Astrocyte of the spinal cord (primary cell): ENCODE measurements around the gene B9D2.
"Not testable (repeated sequence)": the region's sequence is repeated elsewhere in the genome, so short reads cannot be mapped to it uniquely, and the experiment has no call there.

Experiments
- DNase-seq: peaks from one replicate; pipeline ENCODE4 v3.0.0; 2011; ENCODE audit warnings: low read depth, low spot score
- H3K4me3 ChIP-seq: 2 replicates; pipeline ENCODE4 v1.5.1; 2011; ENCODE audit warnings: low read depth, mild to moderate bottlenecking, low read length, moderate library complexity
- in situ Hi-C: cut with HindIII; loops from 2 replicates; pipeline ENCODE4 v1.10.0; 2017; ENCODE audit warnings: low sequenced_read_pairs
- TF ChIP-seq, protein P1 (sequence below): IDR thresholded peaks from 2 replicates; pipeline ENCODE4 v1.5.1; 2012; ENCODE audit warnings: low read depth, mild to moderate bottlenecking, low read length, inconsistent platforms

The B9D2 gene

DNA sequence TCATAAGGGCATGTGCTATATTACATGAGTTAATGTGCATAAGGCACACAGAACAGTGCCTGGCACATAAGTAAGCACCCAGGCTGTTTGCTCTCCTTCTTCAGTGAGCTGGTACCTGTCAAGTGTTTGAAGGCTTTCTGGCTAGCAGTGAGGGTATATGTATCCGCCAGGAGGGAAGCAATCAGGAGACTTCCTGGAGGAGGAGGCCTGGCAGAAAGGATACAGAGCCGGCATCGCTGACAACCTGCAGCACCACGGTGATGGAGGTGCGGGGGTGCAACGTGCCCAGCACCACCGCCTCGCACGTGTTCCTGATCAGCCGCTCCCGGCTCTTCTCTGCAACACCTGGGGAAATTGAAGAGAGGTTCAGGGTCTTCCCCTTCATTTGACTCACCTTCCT lies 27.7 kb upstream of the B9D2 start:
- in situ Hi-C loops: no loop called here
- H3K4me3 ChIP-seq: no peak overlapping the region
- no peak for DNase-seq
- TF ChIP-seq, protein P1, sequence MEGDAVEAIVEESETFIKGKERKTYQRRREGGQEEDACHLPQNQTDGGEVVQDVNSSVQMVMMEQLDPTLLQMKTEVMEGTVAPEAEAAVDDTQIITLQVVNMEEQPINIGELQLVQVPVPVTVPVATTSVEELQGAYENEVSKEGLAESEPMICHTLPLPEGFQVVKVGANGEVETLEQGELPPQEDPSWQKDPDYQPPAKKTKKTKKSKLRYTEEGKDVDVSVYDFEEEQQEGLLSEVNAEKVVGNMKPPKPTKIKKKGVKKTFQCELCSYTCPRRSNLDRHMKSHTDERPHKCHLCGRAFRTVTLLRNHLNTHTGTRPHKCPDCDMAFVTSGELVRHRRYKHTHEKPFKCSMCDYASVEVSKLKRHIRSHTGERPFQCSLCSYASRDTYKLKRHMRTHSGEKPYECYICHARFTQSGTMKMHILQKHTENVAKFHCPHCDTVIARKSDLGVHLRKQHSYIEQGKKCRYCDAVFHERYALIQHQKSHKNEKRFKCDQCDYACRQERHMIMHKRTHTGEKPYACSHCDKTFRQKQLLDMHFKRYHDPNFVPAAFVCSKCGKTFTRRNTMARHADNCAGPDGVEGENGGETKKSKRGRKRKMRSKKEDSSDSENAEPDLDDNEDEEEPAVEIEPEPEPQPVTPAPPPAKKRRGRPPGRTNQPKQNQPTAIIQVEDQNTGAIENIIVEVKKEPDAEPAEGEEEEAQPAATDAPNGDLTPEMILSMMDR: no peak

DNA sequence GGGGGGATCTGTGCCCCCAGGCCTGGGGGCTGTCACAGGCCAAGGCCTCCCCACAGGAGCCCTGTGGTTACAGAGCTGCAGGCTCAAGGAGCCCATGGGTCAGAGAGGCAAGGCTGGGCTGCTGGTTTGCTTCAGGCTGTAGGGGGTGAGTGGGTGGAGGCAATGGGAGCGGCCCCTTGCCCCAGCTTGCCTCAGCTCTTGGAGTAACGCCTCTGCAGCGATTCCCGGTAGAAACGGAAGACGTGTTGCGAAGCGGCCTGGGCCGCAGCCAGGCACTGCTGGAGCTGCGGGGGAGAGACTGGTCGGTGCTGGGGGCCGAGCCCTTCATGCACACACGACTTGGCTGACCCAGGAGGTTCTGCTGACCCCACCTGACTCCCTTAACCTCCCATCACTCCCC lies 22.5 kb upstream of the B9D2 start:
- in situ Hi-C loops: no loop called here
- TF ChIP-seq, protein P1: no peak
- no peak overlapping the region for H3K4me3 ChIP-seq
- DNase-seq: no peak

DNA sequence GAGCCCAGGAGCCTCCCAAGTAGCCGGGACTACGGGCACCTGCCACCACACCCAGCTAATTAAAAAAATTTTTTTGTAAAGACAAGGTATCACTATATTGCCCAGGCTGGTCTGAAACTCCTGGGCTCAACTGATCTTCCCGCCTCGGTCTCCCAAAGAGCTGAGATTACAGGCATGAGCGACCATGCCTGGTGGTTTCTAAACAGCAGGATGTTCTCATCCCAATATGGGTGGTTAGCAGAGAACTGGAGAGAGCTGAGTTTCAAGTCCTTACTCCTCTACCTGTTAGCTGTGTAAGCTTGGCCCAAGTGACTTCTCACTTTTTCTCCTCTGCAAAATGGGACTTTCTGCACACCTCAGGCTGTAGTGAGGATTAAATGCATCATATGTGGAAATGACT lies 20.4 kb upstream of the B9D2 start:
- in situ Hi-C loops: no loop called here
- no peak for DNase-seq
- no peak overlapping the region for H3K4me3 ChIP-seq
- TF ChIP-seq, protein P1: no peak

DNA sequence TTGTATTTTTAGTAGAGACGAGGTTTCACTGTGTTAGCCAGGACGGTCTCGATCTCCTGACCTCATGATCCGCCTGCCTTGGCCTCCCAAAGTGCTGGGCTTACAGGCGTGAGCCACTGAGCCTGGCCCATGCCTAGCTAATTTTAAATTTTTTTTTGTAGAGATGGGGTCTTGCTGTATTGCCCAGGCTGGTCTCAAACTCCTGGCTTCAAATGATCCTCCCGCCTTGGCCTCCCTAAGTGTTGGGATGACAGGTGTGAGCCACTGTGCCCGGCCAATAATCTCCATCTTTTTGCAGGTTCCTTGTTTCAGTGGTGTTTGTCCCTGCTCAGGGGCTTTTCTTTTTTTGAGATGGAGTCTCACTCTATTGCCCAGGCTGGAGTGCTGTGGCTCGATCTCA lies 17.6 kb upstream of the B9D2 start:
- DNase-seq, in situ Hi-C loops, H3K4me3 ChIP-seq: not testable (repeated sequence)

DNA sequence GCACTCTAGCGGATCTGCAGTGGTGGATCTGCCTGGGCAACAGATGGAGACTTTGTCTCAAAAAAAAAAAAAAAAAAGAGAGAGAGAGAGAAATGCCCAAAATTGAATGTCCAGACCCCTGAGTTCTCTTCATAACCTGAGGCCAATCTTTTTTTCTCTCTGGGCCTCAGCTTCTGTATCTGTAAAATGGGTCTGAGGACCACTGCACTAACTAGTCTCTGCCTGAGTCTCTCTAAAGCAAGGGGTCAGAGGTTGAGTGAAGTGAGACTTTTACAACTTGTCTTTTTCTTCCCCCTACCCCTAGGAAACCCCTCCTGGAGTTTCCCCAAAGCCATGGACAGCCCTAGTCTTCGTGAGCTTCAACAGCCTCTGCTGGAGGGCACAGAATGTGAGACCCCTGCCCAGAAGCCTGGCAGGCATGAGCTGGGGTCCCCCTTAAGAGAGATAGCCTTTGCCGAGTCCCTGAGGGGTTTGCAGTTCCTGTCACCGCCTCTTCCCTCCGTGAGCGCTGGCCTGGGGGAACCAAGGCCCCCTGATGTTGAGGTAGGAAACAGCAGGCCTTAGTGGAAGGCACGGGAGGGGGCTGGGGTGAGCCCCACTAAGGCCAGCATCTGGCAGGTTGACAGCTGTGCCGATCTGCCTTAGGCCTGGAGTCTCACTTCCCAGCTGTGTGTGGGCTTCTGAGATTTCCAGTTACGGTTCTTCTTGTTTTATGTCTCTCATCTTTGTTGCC lies 14.2 kb upstream of the B9D2 start:
- TF ChIP-seq, protein P1: peak; percentile 12
- no peak overlapping the region for H3K4me3 ChIP-seq
- in situ Hi-C loops: no loop called here
- no peak for DNase-seq

DNA sequence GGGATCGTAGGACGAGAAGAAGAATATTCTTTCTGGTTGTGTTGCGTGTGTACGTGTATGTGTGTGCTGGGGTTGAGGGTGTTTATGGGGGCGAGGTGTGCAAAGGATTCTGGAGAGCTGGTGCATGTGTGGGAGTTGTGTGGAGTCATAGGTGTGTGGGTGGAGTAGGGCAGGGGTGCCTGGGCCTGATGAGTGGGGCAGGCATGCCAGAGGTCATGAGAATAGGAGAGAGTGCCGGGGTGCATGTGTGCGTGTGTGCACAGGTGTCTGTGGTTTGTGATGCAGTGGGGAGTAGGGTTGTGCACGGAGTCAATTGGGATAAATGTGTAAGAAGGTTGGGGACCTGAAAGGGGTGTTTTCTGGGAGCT lies 13.0 kb upstream of the B9D2 start:
- no peak for DNase-seq
- in situ Hi-C loops: no loop called here
- peak overlapping the region; percentile 52 for H3K4me3 ChIP-seq
- TF ChIP-seq, protein P1: no peak

DNA sequence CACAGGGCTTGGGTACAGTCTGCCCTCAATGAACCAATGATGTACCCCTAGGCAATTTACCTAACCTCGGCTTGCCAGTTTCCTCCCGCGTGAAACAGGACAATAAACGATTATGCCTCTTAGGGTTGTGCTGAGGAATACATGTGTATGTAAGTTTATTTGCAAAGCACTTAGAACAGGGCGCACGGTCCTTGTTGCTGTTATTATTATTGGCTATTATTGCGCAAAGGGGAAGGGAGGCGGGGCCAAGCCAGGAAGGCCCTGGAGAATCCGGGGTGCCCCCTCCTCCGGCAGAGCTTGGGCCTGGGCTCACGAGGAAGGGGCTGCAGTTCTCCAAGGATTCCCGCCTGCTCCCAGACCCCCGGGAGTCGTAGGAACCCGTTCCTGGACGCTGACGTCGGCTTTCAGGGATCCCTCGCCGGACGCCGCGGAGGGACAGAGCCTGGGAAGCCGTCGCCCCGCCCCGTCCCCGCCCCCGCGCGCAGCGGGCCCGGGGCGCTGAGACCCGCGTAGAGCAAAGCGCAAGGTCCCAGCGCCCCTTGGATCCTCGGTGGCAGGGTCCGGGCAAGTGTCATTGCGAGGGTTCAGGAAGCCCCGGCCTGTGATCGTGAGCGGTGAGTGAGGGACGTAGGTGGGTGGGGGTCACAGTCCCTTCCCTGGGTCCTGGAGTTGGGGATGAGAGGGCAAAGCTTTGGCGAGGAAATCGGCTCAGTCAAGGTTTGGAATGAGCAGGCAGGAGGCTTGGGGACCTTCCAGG lies 12.5 kb upstream of the B9D2 start, which contains the start of gene TMEM91:
TMEM91 (plus strand) TSS at position 293 of the 757 bp plus-strand sequence. CDS start 1,777 bp downstream, outside the sequence.
- TF ChIP-seq, protein P1: no peak
- in situ Hi-C loops: no loop called here
- peak within 1 kb of the TSS; percentile 52 for H3K4me3 ChIP-seq
- DNase-seq: no peak
